ENCODE results near the gene NUDT6.
"Not testable (repeated sequence)": the region's sequence is repeated elsewhere in the genome, so short reads cannot be mapped to it uniquely, and the experiment has no call there.

NUDT6 gene

GRCh38 chr4:122921971-122922876 is at the start of gene NUDT6:
TSS of gene NUDT6 (minus strand) at chr4:122922597. CDS start at chr4:122922572, 25 bp downstream.
- peak; percentile 82 for DNase-seq (ENCODE audit: low spot score)

- DNase-seq (ENCODE audit: low spot score) = no peak
Observed at GRCh38 chr4:122968227-122968812, 45.9 kb upstream of the NUDT6 start.

GRCh38 chr4:122967231-122967630 is 44.8 kb upstream of the NUDT6 start:
- no peak for DNase-seq (ENCODE audit: low spot score)

GRCh38 chr4:122966201-122966600 is 43.8 kb upstream of the NUDT6 start:
- DNase-seq (ENCODE audit: low spot score) = no peak

GRCh38 chr4:122963216-122963615 is 40.8 kb upstream of the NUDT6 start:
- peak; percentile 34 for DNase-seq (ENCODE audit: low spot score)

GRCh38 chr4:122960611-122961000 is 38.2 kb upstream of the NUDT6 start:
- no peak for DNase-seq (ENCODE audit: low spot score)

GRCh38 chr4:122959981-122960610 is 37.7 kb upstream of the NUDT6 start:
- no peak for DNase-seq (ENCODE audit: low spot score)

- DNase-seq (ENCODE audit: low spot score) = no peak
Observed at GRCh38 chr4:122959441-122959840, 37.0 kb upstream of the NUDT6 start.

GRCh38 chr4:122958505-122958904 is 36.1 kb upstream of the NUDT6 start:
- no peak for DNase-seq (ENCODE audit: low spot score)

- no peak for DNase-seq (ENCODE audit: low spot score)
Observed at GRCh38 chr4:122953924-122954323, 31.5 kb upstream of the NUDT6 start.

- DNase-seq (ENCODE audit: low spot score) = no peak
Observed at GRCh38 chr4:122952028-122952427, 29.6 kb upstream of the NUDT6 start.

GRCh38 chr4:122948671-122949070 is 26.3 kb upstream of the NUDT6 start:
- DNase-seq (ENCODE audit: low spot score) = no peak

GRCh38 chr4:122946142-122946541 is 23.7 kb upstream of the NUDT6 start:
- no peak for DNase-seq (ENCODE audit: low spot score)

- DNase-seq (ENCODE audit: low spot score) = not testable (repeated sequence)
Observed at GRCh38 chr4:122945136-122945535, 22.7 kb upstream of the NUDT6 start.

- no peak for DNase-seq (ENCODE audit: low spot score)
Observed at GRCh38 chr4:122932763-122933162, 10.4 kb upstream of the NUDT6 start.

- DNase-seq (ENCODE audit: low spot score) = peak; percentile 47
Observed at GRCh38 chr4:122930862-122931261, 8.5 kb upstream of the NUDT6 start.

GRCh38 chr4:122928930-122929329 is 6.5 kb upstream of the NUDT6 start:
- DNase-seq (ENCODE audit: low spot score) = no peak

- DNase-seq (ENCODE audit: low spot score) = peak; percentile 92
Observed at GRCh38 chr4:122922877-122923511, 597 bp upstream of the NUDT6 start.

- no peak for DNase-seq (ENCODE audit: low spot score)
Observed at GRCh38 chr4:122921300-122921699, 1.1 kb downstream of the NUDT6 start.

GRCh38 chr4:122920473-122920872 is 1.9 kb downstream of the NUDT6 start:
- DNase-seq (ENCODE audit: low spot score) = no peak

- DNase-seq (ENCODE audit: low spot score) = no peak
Observed at GRCh38 chr4:122917731-122918130, 4.7 kb downstream of the NUDT6 start.

GRCh38 chr4:122914938-122915337 is 7.5 kb downstream of the NUDT6 start:
- no peak for DNase-seq (ENCODE audit: low spot score)

Measured in RKO (cell line).